Stimulated activated CD4-positive, alpha-beta T cell treated with anti-CD3 and anti-CD28 coated beads, Interleukin-15, amount 100 ng/mL, for 48 hours (primary cell): ENCODE measurements around the gene CEACAM6.
"Not testable (repeated sequence)": the region's sequence is repeated elsewhere in the genome, so short reads cannot be mapped to it uniquely, and the experiment has no call there.

Source experiments
- DNase-seq, 2 donors: peaks; one replicate each; pipeline ENCODE4 v3.0.0-alpha.2; 2020; ENCODE audit warnings: low read depth in 2 of 2

The CEACAM6 gene

DNA sequence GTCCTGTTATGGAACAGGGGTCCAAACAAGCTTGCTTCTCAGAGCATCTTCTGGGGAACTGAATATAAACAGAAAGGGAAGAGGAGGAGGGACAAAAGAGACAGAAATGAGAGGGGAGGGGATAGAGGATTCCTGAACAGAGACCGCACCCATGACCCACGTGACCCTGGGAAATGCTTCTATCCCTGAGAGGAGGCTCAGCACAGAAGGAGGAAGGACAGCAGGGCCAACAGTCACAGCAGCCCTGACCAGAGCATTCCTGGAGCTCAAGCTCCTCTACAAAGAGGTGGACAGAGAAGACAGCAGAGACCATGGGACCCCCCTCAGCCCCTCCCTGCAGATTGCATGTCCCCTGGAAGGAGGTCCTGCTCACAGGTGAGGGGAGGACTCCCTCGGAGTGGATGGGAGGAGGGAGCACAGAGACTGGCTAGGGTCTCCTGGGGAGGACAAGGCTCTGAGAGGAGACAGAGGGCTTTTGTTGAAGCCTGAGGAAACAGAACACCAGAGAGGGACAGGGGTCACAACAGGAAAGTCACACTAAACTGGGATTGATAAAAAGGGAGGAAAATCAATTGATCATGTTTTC lies at the start of gene CEACAM6:
Gene CEACAM6 (plus strand): TSS at position 203 of the 586 bp plus-strand sequence. CDS start 109 bp downstream, at position 312.
- DNase-seq, result no peak

- peak; percentile 54 to 67 for DNase-seq
Measured at GRCh38 chr19:41706741-41707501, 48.4 kb upstream of the CEACAM6 start.

GRCh38 chr19:41707502-41707812 lies 47.9 kb upstream of the CEACAM6 start:
- no peak for DNase-seq

GRCh38 chr19:41707871-41708371 lies 47.4 kb upstream of the CEACAM6 start:
- DNase-seq, result no peak

DNA sequence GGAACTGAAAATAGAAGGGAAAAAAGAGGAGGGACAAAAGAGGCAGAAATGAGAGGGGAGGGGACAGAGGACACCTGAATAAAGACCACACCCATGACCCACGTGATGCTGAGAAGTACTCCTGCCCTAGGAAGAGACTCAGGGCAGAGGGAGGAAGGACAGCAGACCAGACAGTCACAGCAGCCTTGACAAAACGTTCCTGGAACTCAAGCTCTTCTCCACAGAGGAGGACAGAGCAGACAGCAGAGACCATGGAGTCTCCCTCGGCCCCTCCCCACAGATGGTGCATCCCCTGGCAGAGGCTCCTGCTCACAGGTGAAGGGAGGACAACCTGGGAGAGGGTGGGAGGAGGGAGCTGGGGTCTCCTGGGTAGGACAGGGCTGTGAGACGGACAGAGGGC lies 46.8 kb upstream of the CEACAM6 start, which contains the start of gene CEACAM5:
Gene CEACAM5 (plus strand): TSS at position 146 of the 400 bp plus-strand sequence. CDS start 106 bp downstream, at position 252.
- DNase-seq, result no peak

DNA sequence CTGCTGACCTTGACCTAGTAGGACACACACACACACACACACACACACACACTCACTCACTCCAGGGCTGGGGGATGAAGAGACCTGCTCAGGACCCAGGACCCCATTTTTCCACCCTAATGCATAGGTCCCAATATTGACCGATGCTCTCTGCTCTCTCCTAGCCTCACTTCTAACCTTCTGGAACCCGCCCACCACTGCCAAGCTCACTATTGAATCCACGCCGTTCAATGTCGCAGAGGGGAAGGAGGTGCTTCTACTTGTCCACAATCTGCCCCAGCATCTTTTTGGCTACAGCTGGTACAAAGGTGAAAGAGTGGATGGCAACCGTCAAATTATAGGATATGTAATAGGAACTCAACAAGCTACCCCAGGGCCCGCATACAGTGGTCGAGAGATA lies 45.8 kb upstream of the CEACAM6 start:
- DNase-seq, result not testable (repeated sequence)

GRCh38 chr19:41709951-41710645 lies 45.2 kb upstream of the CEACAM6 start:
- DNase-seq, result no peak

DNA sequence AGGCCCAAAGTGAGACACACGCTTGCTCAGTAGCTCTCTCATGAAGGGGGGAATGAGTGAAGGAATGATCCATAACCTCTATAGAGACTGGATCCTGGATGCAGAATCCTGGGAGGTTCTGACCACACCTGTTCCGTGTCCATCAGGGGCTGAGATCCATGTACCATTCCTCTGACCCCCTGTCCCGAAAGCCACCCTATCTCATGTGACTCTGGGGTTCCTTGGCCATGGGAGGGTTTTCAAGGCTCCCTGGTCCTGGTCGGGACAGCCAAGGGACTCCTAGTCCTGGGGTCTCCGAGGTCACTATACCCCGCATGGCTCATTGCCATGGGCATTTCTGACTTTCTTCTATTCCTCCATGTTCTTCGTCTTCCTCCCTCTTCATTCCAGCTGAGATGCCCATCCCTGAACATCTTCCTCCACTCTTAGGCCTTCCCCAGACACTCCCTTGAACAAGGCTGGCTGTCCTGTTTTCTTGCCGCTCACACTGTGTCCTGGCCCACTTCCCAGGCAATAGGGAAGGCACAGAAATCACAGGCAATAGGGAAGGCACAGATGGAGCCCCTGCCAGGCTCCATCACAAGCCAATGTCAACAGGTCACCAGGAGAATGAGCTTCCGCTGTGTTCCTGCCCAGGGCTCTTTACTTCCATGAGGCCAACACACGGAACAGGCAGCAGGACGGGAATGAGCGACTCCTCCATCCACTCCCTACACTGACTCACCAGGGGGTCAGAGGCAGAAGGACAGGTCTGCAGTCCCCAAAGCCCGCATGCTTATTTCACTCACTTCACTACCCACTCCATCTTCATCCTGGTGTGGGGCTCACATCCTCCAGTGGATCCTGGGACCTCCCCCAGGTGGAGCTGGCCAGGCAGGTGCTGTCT lies 43.7 kb upstream of the CEACAM6 start:
- no peak for DNase-seq

- DNase-seq, result no peak
Measured at GRCh38 chr19:41714598-41714997, 40.7 kb upstream of the CEACAM6 start.

GRCh38 chr19:41718761-41719160 lies 36.6 kb upstream of the CEACAM6 start:
- DNase-seq, result no peak

DNA sequence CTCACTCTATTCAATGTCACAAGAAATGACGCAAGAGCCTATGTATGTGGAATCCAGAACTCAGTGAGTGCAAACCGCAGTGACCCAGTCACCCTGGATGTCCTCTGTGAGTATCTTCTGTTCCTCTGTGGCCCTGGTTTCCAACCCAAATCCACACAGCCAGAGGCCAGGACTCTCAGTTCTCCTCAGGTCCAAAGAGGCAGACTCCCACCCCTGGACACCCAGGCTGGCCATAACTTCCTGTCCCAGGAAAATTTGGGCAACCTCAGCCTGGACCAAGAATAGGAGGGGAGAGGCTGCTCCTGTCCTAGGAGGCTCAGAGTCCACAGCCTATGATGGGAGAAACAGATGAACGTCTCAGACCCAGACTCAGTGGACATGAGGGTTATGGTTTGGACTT lies 35.2 kb upstream of the CEACAM6 start:
- DNase-seq, result no peak

GRCh38 chr19:41726493-41726892 lies 28.8 kb upstream of the CEACAM6 start:
- no peak for DNase-seq

DNA sequence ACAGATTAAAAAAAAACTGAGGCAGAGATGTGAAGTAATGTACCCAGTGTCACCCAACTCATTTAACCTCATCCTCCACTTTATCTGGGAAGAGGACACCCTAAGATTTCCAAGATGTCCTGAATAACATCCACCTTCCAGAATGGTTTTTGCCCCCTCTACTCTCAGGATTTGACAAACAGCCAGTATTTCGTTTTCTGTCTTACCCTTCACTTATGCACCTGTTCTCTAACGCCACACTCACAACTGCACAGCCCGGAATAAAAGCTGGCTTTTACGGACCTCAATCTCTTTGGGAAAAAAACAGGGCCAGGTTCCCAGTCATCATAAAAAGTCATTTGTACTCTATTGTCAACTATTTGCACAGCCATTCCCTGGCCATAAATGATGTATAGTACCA lies 21.2 kb upstream of the CEACAM6 start:
- DNase-seq, result no peak

GRCh38 chr19:41734585-41734984 lies 20.7 kb upstream of the CEACAM6 start:
- no peak for DNase-seq

GRCh38 chr19:41735071-41735600 lies 20.2 kb upstream of the CEACAM6 start:
- DNase-seq, result no peak

GRCh38 chr19:41739361-41739760 lies 16.0 kb upstream of the CEACAM6 start:
- no peak for DNase-seq

DNA sequence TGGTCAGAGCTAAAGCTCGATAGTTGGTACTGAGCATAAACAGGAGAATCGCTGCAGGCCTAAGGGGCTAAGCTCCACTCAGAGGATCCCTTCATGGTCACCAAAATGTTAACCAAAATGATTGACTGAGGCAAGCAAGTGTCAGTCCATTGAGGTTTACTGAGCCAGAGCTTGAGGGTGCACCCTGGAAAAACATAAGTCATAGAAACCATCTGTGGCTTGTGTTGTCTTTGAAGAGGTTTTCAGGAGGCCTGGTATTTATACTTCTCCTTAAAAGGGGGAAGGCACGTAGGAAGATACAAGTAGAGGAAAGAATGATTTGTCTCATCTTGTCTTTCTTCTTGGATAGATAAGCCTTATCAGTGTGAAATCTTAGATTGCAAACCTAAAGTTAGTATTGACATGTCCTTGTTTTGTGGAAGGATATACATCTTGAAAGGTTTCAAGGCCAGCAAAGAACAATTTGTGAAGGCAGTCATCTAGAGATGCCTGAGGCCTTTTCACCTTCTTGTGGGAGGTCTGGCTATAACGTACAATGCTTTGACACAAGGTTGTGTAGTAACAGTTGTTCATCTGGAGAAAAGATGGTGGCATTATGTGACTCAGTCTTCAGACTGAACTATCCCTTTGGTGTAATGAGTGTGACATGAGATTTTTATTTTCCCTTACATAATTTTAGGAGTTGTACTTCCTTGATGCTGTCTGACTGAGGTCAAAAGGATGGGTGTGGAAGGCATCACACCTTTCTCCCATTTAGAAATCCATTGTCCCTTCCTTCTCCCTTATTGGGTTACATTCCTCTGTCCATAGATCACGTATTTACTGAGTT lies 14.7 kb upstream of the CEACAM6 start:
- DNase-seq, result peak; percentile 12 to 13

DNA sequence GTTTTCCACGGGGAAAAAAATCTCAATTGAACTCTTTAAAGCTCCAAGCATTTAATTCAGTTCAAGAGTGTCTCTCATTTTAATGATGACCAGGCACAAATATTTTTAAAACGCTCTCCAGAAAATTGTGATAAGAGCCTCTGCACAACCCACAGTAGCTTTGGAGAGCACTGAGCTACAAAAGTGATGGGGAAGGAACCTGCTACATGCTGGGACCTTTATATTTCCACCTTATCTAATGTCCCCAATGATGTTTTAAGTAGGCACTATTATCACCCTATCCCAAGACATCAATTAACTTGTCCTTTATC lies 14.1 kb upstream of the CEACAM6 start:
- DNase-seq, result no peak

- DNase-seq, result no peak
Measured at GRCh38 chr19:41744850-41745249, 10.5 kb upstream of the CEACAM6 start.

DNA sequence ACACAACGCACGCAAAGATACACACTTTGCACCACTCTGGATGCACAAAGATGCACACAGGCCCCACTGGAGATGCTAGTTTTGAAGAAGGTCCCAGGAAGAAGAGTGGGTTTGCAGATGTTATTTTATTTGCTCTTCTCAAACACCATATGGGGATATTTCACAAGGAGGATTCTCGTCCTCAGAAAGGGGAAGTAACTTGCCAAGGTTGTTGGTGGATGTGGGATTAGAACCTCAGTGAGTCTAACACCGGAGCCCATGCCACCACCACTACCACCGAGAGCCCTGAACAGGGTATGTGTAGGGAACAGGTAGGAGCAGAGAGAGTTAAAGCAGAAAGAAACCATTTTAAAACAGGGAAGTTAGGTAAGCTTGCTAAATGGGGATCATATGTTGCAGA lies 9.6 kb upstream of the CEACAM6 start:
- DNase-seq, result no peak
